HG03039 (cell line): ENCODE results near the gene CAMTA1.
A peak's percentile ranks its signal among the peaks of the same experiment; 100 is the strongest.
"Not testable (repeated sequence)": the region's sequence is repeated elsewhere in the genome, so short reads cannot be mapped to it uniquely, and the experiment has no call there.

ENCODE experiments used
- ATAC-seq: cut with Tn5 transposase; IDR thresholded peaks from one replicate; pipeline ENCODE4 v1.9.1; 2021; ENCODE audit warnings: mild to moderate bottlenecking, moderate library complexity; ENCODE audit not compliant: unreplicated experiment

The CAMTA1 gene, protein sequence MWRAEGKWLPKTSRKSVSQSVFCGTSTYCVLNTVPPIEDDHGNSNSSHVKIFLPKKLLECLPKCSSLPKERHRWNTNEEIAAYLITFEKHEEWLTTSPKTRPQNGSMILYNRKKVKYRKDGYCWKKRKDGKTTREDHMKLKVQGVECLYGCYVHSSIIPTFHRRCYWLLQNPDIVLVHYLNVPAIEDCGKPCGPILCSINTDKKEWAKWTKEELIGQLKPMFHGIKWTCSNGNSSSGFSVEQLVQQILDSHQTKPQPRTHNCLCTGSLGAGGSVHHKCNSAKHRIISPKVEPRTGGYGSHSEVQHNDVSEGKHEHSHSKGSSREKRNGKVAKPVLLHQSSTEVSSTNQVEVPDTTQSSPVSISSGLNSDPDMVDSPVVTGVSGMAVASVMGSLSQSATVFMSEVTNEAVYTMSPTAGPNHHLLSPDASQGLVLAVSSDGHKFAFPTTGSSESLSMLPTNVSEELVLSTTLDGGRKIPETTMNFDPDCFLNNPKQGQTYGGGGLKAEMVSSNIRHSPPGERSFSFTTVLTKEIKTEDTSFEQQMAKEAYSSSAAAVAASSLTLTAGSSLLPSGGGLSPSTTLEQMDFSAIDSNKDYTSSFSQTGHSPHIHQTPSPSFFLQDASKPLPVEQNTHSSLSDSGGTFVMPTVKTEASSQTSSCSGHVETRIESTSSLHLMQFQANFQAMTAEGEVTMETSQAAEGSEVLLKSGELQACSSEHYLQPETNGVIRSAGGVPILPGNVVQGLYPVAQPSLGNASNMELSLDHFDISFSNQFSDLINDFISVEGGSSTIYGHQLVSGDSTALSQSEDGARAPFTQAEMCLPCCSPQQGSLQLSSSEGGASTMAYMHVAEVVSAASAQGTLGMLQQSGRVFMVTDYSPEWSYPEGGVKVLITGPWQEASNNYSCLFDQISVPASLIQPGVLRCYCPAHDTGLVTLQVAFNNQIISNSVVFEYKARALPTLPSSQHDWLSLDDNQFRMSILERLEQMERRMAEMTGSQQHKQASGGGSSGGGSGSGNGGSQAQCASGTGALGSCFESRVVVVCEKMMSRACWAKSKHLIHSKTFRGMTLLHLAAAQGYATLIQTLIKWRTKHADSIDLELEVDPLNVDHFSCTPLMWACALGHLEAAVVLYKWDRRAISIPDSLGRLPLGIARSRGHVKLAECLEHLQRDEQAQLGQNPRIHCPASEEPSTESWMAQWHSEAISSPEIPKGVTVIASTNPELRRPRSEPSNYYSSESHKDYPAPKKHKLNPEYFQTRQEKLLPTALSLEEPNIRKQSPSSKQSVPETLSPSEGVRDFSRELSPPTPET (N-terminal part only)

DNA sequence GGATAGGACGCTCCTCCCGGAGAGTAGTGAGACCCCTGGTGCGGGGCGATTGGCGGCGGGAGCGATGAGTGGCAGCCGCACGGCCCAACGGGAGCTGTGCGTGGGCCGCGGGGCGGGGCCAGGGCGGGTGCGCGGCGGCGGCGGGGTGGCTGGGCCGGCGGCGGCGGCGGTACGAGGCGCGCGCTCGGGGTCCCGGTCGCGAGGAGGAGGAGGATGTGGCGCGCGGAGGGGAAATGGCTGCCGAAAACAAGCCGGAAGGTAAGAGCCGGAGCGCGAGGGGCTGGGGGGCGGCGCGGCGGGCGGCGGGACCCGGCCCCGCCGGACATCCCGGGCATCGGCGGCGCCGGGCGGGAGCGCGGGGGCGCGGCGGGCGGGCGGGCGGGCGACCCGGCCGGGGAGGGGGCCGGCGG is at the start of gene CAMTA1:
CAMTA1 (plus strand) TSS at position 137 of the 410 bp plus-strand sequence; CDS start at position 214, 77 bp downstream.
- peak; percentile 60 for ATAC-seq

DNA sequence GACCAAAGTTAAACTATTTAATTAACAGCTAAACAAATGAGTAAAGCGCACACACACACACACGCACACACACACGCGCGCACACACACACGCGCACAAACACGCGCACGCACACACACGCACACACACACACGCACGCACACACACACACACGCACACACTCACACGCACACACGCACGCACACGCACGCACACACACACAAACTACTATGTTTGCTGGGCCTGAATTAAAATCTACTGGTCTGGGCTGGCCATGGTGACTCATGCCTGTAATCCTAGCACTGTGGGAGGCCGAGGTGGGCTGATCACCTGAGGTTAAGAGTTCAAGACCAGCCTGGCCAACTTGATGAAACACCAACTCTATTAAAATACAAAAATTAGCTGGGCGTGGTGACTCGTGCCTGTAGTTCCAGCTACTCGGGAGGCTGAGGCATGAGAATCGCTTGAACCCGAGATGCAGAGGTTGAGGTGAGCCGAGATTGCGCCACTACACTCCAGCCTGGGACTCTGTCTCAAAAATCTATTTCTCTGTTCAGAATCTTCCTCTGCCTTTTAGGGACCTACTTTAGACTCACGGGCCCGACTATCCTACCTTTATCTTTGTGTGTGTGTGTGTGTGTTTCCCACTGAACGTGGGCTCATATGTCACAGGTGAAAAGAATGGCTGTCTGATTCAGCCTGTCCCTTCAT is 46.1 kb upstream of the CAMTA1 start:
- ATAC-seq, result no peak

DNA sequence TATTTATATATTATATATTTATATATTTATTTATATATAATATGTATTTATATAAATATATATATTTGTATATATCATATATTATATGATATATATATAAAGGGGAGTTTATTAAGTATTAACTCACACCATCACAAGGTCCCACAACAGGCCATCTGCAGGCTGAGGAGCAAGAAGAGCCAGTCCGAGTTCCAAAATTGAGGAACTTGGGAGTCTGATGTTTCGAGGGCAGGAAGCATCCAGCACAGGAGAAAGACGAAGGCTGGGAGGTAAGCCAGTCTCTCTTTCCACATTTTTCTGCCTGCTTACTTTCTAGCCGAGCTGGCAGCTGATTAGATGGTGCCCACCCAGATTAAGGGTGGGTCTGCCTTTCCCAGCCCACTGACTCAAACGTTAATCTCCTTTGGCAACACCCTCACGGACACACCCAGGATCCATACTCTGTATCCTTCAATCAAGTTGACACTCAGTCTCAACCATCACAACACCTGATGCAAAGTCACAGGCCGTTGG is 42.5 kb upstream of the CAMTA1 start:
- not testable (repeated sequence) for ATAC-seq

DNA sequence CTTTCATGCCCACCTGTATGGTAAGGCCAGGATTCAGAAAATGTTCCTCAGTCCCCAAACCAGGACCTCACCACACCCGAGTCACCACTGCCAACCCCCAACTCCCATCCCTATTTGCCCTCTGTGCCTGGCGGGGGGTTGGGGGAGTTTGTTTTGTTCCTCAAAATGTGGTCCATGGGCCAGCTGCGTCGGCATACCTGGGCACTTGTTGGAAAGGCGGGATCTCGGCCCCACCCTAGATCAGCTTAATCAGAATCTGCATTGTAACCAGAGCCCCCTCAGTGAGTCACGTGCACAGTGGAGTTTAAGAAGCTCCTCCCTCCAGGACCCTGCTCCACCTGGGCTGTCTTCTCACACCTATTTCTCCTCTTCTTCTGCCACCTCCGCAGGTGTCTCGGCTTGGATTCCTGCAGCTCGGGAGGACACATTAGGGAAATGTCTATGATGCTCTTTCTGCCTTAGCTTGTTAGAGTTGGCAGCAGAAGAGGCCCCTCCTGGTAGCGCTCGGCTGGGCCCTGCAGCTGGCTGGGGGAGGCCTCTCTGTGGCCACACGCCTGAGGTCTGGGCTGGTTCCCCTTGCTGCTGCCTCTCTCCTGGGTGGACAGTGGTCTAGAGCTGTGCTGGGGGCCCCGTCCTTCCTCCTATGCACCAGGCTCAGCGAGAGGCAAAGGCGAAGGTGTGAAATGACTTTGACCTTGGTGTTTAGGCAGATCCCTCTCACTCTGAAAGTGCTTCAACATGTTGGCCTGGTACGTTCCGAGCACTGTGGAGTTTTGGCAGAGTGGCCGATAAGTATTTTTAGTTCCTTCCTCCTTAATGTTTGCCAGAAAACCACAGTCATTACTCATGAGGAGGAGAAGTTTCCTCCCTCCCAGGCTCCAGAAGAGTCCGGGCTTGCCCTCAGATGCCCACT is 41.8 kb upstream of the CAMTA1 start:
- ATAC-seq, result no peak

DNA sequence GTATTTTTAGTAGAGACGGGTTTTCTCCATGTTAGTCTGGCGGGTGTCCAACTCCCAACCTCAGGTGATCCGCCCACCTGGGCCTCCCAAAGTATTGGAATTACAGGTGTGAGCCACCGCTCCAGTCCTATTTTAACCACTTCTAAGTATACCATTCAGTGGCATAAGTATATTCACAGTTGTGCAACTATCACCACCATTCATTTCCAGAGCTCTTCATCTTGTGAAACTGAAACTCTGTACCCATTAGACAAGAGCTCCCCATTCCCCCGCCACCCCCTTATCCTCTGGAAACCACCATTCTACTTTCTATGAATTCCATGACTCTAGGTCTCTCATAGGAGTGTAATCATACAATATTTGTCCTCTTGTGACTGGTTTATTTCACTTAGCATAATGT is 40.2 kb upstream of the CAMTA1 start:
- no peak for ATAC-seq

DNA sequence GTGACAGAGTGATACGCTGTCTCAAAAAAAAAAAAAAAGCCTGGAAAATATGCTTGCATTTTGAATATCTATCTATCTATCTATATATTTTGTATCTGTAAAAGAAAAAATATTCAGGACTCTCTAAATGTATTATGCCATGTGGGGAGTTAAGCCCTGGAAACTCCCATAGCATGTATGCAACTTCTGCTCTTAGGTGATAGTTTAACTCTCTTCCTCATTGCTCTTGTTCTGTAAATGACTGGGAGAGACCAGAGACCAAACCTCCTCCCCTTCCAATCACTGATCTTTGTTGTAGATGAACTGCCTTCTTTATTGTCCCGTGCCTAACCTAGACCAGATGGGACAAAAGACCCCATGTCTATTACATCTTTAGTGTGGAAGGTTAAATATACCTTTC is 37.6 kb upstream of the CAMTA1 start:
- ATAC-seq, result no peak

DNA sequence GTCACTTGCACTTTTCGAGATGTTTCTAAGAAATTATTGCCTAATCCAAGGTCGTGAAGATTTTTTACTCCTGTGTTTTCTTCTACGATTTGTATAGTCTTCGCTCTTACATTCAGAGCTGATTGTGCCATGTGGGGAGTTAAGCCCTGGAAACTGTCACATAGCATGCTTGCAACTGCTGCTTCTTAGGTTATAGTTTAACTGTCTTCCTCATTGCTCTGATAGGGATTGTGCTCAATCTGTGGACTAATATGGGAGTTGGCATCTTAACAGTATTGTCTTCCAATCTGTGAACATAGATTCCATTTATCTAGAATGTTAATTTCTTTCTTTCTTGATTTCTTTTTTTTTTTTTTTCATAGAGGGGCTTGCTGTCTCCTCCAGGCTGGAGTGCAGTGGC is 34.8 kb upstream of the CAMTA1 start:
- ATAC-seq, result no peak

DNA sequence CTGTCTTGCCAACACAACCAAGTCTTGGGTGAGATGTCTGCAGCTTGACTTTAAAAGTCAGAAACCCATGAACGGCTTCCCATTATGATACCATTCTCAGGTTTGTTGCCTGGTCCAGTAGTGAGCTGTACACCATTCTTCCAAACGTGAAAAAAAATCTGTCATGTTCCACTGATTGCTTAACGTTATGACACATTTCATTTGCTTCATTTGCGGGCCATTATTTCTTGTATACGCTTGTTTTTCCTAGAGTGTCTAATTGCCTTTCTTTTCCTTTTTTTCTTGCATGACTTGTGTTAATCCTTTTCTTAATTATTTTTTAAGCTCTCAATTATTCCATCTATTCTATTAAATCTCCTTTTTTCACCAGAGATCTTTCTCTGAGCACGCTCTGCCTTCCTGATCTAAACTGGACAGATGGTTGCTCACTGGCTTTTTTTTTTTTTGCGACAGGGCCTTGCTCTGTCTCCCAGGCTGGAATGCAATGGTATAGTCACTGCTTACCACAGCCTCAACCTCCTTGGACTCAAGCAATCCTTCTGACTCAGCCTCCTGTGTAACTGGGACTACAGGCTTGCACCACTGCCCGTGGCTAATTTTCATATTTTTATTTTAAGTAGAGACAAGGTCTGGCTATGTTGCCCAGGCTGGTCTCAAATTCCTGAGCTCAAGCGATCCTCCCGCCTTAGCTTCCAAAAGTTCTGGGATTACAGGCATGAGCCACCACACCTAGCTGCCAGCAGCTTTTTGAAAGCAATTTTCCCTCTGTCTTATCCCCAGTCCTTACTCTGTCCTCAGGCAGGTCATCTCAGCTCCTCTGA is 31.7 kb upstream of the CAMTA1 start:
- ATAC-seq, result no peak

DNA sequence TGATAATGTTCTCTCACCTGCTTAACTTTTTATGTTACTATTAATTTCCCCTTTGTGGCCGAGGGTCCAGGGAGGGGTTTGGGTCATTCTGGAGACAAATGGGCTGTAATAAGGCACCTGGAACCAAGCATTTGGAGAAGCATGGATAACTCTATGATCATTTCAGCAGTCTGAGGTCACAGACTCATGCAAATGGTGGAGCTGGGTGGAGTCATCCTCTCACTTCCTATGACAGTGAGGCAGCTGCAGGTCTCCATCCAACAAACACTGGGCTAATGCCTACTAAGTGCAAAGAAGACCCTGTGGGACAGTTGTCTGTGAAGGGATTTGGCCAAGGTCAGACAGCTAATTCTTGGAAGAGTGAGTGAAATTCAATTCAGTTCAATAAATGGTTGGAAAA is 28.8 kb upstream of the CAMTA1 start:
- ATAC-seq, result no peak

DNA sequence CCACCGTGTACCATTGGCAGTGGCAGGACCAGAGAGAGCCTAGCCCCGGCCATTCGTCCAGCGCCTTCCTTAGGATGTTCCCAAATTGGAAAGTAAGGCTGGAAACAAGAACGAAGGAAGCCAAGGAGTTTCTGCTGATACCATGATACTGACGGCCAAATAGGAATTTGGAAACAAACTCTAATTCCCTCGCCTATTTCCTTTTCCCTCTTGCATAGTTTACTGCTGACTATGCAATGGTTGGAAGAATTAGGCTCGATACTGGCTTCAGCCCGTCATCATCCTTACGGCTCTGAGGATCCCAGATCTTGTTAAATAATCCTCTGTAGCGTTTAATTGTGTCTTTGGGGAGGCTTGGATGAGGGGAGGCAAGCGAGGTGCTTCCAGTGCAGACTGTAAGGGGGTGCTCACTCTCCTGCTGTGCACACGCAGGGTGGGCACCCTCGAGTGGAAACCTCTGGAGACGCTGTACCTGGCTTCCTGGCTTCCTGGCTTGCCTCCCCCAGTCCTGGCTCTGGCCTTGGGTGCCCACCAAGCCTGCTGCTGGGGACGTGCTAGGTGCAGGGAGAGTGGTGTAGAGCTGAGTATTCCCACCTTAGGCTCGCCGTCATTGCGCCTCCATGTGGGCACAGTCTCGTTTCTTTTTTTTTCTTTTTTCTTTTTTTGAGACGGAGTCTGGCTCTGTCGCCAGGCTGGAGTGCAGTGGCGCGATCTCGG is 27.4 kb upstream of the CAMTA1 start:
- ATAC-seq, result no peak

DNA sequence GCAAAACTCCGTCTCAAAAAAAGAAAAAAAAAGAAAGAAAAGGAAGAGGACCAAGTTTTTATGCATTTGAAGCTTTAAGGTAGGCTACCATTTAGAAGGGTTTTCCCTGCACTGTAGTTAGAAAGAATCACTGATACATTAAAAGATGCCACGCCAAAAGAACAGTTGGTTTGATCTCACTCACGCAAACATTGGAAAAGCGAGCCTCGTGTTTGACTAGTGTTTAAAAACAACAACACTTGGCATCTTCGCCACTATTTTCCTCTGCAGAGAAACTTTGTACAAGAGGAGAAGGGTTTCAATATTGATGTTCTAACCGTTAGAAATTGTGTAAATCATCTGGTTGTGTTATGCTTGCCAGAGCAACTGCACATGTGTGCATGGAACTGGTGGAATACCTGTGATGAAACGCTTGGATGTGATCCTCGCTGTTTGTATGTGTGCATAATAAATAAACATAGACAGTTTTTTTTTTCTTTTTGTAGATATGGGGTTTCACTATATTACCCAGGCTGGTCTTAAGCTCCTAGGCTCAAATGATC is 24.0 kb upstream of the CAMTA1 start:
- no peak for ATAC-seq

DNA sequence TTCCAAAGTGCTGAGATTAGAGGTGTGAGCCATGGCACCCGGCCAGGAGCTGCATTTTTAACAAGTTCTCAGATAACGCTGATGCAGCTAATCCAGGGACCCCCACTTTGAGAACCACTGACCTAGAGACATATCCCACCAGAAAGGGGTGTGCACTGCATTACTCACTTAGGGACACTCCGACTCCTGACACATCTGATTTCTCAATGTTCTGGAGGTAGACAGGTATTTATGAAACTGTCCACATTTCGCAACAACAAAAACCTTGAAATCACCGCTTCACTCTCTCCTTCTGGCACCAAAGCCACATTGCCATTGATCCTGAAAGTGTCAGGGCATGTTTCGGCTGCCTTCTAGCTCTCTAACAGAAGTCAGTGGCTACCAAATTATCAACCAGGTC is 23.2 kb upstream of the CAMTA1 start:
- no peak for ATAC-seq

DNA sequence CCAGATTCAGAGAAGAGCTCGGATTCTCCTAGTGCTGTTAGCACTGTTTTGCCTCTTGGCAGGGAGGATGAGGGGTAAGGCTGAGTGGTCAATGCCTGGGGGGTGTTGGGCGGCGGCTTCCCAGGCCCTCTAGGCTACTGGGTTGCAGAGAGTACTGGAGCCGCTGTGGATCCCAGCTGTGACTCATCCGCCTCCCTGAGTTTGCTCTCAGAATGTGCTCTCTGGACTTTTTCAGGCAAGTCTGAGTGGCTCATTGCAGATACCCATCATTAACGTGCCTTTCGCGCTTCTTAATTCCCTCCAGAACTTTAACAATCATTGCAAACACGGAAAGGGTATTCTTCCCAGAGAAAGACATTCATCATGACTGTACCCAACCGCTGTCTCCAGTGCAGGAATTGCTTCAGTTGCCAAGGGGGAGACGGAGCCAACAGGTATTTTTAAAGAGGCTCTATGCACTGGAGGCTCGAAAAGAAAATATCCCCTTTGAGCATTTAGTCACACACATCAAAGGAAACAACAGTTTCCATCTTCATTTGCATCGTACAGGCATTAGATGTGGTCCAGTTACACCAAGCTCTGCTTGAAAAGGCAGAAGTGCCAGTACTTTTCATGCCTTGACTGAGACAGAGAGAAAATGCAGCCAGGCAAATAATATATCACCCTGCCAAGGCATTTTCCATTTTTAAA is 14.4 kb upstream of the CAMTA1 start:
- ATAC-seq, result no peak

DNA sequence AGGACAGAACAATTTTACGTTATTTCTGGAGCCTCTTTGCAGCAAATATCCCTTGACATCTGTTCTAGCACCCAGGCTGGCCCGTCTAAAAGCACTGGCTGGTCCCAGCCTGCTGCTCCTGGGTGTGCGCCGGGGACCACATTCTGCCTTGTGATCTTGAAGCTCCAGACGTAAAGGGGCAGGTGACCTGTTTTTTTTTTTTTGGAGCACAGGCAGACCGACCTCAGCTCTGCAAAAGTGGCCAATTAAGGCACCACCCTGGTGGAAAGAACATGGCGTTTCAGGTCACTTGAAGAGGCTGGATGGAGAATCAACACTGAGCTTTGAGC is 13.8 kb upstream of the CAMTA1 start:
- no peak for ATAC-seq

DNA sequence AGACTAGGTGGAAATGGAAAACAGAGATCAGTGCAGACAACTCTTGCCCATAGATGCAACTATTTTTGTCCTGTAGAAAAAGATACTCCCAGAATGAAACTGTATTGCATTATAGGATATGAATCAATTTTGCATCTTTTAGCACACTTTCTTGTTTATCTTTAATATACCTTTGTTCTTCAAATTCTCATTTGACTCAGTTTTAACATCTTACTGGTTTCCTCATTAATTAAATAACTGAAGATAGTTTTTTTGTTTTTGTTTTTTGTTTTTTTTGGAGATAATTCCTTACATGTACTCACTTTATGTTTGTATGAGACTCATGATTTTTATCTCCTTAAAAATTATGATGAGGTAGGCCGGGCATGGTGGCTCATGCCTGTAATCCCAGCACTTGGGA is 10.9 kb upstream of the CAMTA1 start:
- ATAC-seq, result no peak

DNA sequence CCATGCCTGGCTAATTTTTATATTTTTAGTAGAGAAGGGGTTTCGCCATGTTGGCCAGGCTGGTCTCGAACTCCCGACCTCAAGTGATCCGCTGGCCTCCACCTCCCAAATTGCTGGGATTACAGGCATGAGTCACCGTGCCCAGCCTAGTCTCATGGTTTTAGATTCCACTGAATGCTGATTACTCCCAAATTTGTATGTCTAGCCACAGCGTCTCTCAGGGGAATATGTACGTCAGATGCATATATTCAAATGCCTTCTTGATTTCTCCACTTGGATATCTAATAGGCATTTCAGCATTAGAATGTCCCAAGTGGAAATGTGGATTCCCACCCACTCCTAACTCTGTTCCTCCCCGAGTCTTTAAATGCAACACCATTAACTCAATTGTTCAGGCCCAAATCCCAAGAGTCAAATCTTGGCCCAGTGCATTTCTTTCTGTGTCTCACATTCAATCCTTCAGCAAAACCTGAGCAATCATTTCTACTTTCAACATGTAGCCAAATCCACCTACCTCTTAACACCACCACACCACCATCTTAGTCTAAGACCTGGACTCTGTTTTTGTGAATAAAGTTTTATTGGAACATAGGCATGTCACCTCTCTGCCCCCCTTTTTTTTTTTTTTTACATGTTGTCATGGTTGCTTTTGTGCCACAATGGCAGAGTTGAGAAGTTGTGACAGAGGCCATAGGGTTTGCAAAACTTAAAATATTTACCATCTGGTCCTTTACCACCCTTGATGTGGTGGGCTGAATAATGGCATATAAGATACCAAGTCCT is 9.8 kb upstream of the CAMTA1 start:
- no peak for ATAC-seq
